ENCODE measurements around the gene DCC. TPM values are rescaled to one million over a fixed set of nuclear protein-coding genes. Genes with fewer than 3 reads are reported as not detected.
A peak's percentile ranks its signal among the peaks of the same experiment; 100 is the strongest.

DCC gene
- total RNA-seq, 4 donors from 2014 or later = 0.27 to 2.5 TPM; not detected in 2

- WGBS, 2 donors (ENCODE audit: low coverage in 1 of 2) = 48 to 57% methylated on average over 1 of the region's 1 CpG
- DNase-seq = no peak
Measured at GRCh38 chr18:52920665-52921064, 580.7 kb downstream of the DCC start.

GRCh38 chr18:52933356-52933755 is 593.4 kb downstream of the DCC start:
- Histone ChIP-seq H3K9me3 (no peaks in the 10 kb centered on the region), H3K4me1 (no peaks in the 10 kb centered on the region), H3K36me3 (no peaks in the 10 kb centered on the region), H3K4me3 (no peak overlapping the region), H3K27ac (no peak overlapping the region), H3K27me3 (no peaks in the 10 kb centered on the region)
- TF ChIP-seq POLR2AphosphoS5 (IDR thresholded peaks at IDR 0.05) = no peak
- no peak for TF ChIP-seq EP300 (IDR thresholded peaks at IDR 0.05; ENCODE audit: low read depth)
- TF ChIP-seq CTCF (IDR thresholded peaks at IDR 0.05) = no peak
- no peak for TF ChIP-seq POLR2A (IDR thresholded peaks at IDR 0.05)
- in situ Hi-C loops (cut with MboI; ENCODE audit: low pct_ligation_motif_present in 1 of 4, low pct_unique_long_range_greater_than_20kb in 1 of 4, low sequenced_read_pairs in 3 of 4) (no loop called here), intact Hi-C loops (cut with DNase I; ENCODE audit: low total_unique reads) (no loop called here)
- no peak for DNase-seq
- 93 to 100% methylated on average over 2 of the region's 2 CpGs for WGBS, 2 donors (ENCODE audit: low coverage in 1 of 2)

More at GRCh38 chr18:52920665-52921064, 580.7 kb downstream of the DCC start:
- in situ Hi-C loops (cut with MboI; ENCODE audit: low pct_ligation_motif_present in 1 of 4, low pct_unique_long_range_greater_than_20kb in 1 of 4, low sequenced_read_pairs in 3 of 4) (loop anchor here in 2 of 4 donors (25.0 kb wide), 2 partner anchors 208 to 583 kb away; partner anchors contain the start of gene DCC (in 1 of the 2)), intact Hi-C loops (cut with DNase I; ENCODE audit: low total_unique reads) (no loop called here)
- Histone ChIP-seq H3K27ac (peak overlapping the region in 1 of 4 donors; percentile 15), H3K9me3 (no peaks in the 10 kb centered on the region), H3K4me3 (no peak overlapping the region), H3K27me3 (no peaks in the 10 kb centered on the region), H3K4me1 (peaks cover 0 to 21% (median 6%) of the 10 kb centered on the region in 4 donors), H3K36me3 (no peaks in the 10 kb centered on the region)
- TF ChIP-seq POLR2A (IDR thresholded peaks at IDR 0.05) = no peak
- TF ChIP-seq POLR2AphosphoS5 (IDR thresholded peaks at IDR 0.05) = no peak
- TF ChIP-seq EP300 (IDR thresholded peaks at IDR 0.05; ENCODE audit: low read depth) = no peak
- no peak for TF ChIP-seq CTCF (IDR thresholded peaks at IDR 0.05)

GRCh38 chr18:52936931-52937330 is 596.9 kb downstream of the DCC start:
- no peaks in the 10 kb centered on the region for H3K27me3 ChIP-seq
- in situ Hi-C loops (cut with MboI; ENCODE audit: low pct_ligation_motif_present in 1 of 4, low pct_unique_long_range_greater_than_20kb in 1 of 4, low sequenced_read_pairs in 3 of 4) = no loop called here
- no peak for TF ChIP-seq EP300 (IDR thresholded peaks at IDR 0.05; ENCODE audit: low read depth)
- TF ChIP-seq POLR2AphosphoS5 (IDR thresholded peaks at IDR 0.05) = no peak
- no peak for TF ChIP-seq POLR2A (IDR thresholded peaks at IDR 0.05)
- no peak for TF ChIP-seq CTCF (IDR thresholded peaks at IDR 0.05)
- DNase-seq = no peak
- H3K4me1 ChIP-seq = no peaks in the 10 kb centered on the region
- no peaks in the 10 kb centered on the region for H3K36me3 ChIP-seq
- H3K4me3 ChIP-seq = no peak overlapping the region
- no peaks in the 10 kb centered on the region for H3K9me3 ChIP-seq
- no peak overlapping the region for H3K27ac ChIP-seq
- WGBS, 2 donors (ENCODE audit: low coverage in 1 of 2) = 10 to 24% methylated on average over 1 of the region's 1 CpG
- intact Hi-C loops (cut with DNase I; ENCODE audit: low total_unique reads) = no loop called here

GRCh38 chr18:52937840-52938239 is 597.8 kb downstream of the DCC start:
- no peak for DNase-seq
- WGBS, 2 donors (ENCODE audit: low coverage in 1 of 2) = 96 to 100% methylated on average over 2 to 6 of the region's 6 CpGs
- intact Hi-C loops (cut with DNase I; ENCODE audit: low total_unique reads) (no loop called here), in situ Hi-C loops (cut with MboI; ENCODE audit: low pct_ligation_motif_present in 1 of 4, low pct_unique_long_range_greater_than_20kb in 1 of 4, low sequenced_read_pairs in 3 of 4) (no loop called here)
- no peaks in the 10 kb centered on the region for H3K27me3 ChIP-seq
- no peak for TF ChIP-seq POLR2A (IDR thresholded peaks at IDR 0.05)
- no peak for TF ChIP-seq EP300 (IDR thresholded peaks at IDR 0.05; ENCODE audit: low read depth)
- TF ChIP-seq CTCF (IDR thresholded peaks at IDR 0.05) = no peak
- TF ChIP-seq POLR2AphosphoS5 (IDR thresholded peaks at IDR 0.05) = no peak
- H3K4me3 ChIP-seq = no peak overlapping the region
- H3K9me3 ChIP-seq = no peaks in the 10 kb centered on the region
- no peak overlapping the region for H3K27ac ChIP-seq
- H3K4me1 ChIP-seq = no peaks in the 10 kb centered on the region
- no peaks in the 10 kb centered on the region for H3K36me3 ChIP-seq

Measured in transverse colon (tissue), 4 donors.